Inflammatory macrophage treated with lipopolysaccharide for 1 hour (primary cell): ENCODE results near the gene CAPZA2.

Source experiments
- DNase-seq, 2 donors: peaks; one replicate each; pipeline ENCODE4 v3.0.0-alpha.2; 2020 to 2022

The CAPZA2 gene

DNA sequence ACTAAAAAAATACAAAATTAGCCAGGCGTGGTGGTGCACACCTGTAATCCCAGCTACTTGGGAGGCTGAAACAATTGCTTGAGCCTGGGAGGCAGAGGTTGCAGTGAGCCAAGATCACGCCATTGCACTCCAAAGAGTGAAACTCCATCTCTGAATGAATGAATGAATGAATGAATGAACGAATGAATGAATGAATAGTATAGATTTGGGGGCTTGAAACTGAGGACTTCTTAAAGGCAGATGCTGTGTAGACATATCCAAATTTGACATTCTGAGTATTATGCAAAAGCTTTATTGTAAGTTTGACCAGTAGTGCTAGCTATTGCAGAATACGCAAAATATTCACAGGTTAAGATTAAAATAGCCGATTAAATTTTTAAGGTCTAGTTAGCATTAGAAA, 60.2 kb downstream of the CAPZA2 start:
- no peak for DNase-seq

DNA sequence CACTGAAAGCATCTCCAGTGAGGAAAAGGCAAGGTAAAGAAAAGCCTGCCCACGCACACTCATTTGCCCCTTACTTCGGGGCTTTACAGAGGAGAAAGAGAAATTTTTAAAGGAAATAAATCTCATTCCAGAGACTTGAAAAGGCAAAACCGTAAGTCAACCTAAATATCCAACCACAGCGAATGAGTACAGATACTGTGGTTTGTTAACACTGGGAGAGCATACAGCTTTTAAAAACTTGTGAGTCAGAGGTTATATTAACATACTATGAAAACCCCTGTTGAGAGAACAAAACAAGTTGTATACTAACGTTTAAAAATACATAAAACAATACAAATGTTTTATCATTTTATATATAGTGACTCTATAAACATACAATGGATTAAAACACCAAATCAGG, 62.4 kb downstream of the CAPZA2 start:
- no peak for DNase-seq

DNA sequence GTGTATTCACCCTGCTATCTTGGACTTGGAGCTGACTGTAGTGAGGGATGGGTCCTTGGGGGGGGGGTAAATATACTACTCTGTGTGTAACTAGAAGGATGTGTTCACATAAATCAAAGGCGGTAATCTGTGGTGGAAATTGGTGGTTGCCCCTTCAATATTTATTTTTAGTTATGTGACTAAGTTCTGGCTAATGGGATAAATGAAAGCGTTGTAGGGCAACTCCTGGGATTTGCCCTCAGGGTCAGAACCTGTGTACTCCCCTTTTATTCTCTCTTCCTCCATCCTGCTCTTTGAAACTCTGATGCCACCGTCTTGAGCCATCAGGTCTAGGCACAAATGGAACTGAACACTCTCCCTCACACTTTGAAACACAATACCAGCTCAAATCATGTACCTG, 66.6 kb downstream of the CAPZA2 start:
- no peak for DNase-seq

DNA sequence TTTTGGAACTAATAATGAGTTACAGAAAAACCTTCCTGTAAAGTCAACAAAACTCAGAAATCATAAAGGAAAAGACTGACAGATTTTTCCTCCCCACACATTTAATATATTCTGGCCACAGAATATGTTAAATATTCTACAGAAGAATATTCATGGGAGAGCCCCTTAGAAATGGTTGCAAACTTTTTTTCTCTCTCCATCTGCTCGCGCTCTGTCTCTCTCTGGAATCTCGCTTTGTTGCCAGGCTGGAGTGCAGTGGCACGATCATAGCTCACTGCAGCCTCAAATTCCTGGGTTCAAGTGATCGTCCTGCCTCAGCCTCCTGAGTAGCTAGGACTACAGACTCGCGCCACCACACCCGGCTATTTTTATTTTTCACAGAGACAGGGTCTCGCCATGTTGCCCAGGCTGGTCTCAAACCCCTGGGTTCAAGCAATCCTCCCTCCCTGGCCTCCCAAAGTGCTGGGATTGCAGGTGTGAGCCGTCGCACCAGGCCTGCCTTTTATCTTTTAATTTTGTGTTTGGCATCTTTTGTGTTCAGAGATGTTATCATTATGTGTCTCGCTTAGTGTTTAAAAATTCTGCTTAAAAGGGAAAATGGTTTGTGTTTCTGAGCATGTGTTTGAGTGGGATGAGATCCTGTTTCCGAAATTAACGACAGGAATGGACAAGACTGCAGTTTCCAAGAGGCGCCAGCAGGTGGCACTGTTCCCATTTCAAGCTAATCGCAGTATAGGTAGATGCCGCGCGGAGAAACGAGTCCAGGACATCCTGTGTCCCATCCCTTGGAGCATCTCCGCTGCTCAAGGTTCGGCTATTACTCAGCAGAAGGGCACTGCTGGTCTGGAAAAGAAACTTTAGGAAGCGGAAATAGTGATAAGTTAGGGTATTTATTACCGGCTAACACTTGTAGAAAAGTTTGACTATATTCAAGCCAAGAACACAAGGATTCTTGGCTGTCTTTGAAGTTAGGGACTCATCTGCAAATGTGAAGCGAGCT, 67.8 kb downstream of the CAPZA2 start:
- DNase-seq = peak; percentile 65 to 96

DNA sequence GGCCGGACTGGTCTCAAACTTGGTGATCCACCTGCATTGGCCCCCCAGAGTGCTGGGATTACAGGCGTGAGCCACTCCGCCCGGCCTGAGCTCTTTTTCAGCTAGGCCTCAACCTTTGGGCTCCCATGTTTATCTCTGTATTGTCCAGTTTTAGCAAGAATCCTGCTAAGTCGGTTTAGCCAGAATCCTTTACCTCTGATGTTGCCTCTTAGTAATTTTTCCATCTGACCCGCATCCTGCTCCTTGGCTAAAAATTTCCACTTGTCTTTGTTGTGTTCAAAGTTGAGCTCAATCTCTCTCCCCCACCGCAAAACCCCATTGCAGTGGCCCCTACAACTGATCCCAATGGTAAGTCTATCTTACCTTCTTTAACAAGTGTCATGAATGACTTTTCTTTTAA, 70.2 kb downstream of the CAPZA2 start:
- DNase-seq = no peak

DNA sequence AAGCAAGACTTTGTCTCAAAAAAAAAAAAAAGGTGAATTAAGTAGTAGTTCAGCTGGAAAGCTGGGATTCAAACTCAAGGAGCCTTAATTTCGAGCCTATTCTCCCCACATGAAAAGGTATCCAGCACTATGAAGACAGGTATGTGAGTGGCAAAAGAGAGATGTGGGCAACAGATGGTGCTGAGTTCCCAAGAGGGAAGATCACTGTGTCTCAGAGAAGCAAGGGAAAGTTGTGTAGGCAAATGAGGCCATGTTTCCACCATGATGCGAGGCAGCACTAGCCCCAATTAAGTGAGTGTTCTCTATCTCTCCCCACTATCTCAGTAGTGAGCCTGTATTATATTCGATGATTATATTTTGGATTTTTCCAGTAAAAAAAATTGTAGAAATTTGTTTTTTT, 71.1 kb downstream of the CAPZA2 start:
- no peak for DNase-seq

DNA sequence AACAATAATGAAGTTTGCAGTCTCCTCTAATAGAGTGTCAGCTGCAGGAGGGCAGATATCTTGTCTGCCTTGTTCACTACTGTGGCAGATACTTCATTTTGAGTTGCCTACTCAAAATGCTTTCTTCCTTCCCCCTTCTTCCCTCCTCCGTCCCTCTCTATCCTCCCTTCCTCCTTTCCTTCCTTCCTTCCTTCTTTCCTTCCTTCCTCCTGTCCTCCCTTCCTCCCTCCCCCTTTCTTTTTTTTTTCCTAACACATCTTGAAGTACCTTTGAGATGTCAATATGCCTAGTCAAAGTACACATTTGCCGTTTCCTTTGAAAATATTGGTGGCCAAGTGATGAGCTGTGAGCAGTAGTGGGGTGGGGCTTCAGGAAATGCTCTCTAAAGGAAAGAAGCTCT, 72.2 kb downstream of the CAPZA2 start:
- no peak for DNase-seq

DNA sequence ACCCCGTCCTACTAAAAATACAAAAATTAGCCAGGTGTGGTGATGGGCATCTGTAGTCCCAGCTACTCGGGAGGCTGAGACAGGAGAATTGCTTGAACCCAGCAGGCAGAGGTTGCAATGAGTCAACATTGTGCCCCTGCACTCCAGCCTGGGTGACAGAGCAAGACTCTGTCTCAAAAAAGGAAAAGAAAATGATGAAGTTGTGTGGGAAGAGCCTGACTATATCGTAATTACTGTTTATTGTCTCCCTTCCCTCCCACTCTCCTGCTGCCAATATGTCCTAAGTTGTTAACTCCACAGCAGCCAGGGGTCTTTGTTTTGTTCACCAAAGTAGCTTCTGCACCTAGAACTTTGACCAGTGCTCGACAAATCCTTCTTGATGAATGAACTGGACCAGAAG, 74.5 kb downstream of the CAPZA2 start:
- peak in 1 of 2 donors; percentile 66 for DNase-seq

DNA sequence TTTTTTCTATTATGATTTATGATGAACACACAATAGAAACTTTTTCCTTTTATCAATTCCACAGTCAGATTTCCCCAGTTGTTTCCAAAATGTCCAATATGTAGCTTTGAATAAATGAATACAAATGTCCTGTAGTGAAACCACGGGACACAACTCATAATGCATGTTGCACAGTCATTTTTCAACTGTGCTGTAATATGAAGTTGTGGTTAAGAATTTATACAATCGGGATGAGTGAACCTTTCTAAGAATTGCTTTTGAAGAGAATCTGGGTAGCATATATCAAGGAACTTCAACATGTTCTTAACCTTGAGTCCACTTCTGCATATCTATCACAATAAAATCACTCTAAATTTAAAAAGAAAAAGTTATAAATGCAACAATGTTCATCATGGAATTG, 76.3 kb downstream of the CAPZA2 start:
- no peak for DNase-seq

DNA sequence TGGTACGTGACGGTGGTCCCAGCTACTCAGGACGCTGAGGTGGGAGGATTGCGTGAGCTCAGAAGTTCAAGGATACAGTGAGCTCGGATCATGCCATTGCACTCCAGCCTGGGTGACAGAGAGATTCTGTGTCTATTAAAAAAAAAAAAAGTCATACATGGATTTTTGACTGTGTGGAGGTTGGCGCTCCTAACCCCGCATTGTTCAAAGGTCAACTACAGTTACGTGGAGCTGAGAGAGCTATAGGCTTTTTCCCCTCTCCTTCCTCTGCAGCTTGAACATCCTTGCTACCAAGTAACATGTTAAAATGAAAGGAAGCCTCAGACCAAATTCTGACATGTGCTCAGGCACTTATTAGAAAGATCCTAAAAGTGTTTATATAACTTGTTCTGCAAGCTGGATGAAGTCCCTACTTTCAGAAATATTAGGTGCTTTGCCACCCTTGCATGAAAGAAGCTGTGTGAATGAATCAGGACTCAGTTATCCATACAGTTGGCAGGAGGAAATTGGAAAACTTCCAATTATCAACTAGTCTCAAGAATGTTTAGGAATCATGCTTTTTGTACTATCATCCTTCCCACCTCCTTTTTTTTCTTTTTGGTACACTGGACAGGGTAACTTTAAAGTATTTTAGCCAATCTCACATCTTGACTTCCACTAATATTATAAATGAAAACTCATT, 78.4 kb downstream of the CAPZA2 start:
- no peak for DNase-seq

DNA sequence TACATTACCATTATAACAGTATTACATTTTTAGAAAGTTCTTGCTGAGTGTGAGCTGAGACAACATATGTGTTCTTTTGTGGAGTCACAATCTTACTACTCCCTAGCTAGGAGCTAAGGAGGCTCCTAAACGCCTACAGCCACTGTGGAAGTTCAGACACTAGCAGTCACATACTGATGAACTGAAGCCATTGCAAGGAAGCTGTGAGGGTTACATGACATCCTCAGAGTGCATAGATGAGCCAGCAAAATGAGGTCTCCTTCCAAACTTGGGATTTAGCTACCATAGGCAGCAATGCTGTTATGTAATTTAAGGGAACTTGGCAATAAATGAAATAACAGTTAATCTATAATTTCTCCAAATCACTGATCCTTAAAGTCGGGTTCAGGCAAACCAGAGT, 80.1 kb downstream of the CAPZA2 start:
- DNase-seq = no peak

DNA sequence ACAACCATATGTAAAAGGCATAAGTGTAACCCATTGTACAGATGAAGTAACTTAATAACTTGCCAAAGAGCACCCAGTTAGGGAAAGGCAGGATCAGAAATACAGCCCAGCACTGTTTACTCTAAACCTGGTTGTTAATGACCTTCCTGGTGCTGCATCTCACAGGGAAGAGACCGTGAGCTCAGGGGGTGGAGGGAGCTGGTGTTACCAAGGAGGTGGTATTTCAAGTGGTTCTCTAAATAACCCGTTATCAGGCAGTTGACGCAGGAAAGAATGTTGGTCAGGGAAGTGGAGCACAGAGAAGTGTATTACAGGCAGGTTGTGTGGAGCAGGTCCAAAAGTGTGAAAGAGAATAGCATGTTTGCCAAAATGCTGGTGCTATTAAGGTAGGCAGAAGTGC, 86.5 kb downstream of the CAPZA2 start:
- DNase-seq = no peak

DNA sequence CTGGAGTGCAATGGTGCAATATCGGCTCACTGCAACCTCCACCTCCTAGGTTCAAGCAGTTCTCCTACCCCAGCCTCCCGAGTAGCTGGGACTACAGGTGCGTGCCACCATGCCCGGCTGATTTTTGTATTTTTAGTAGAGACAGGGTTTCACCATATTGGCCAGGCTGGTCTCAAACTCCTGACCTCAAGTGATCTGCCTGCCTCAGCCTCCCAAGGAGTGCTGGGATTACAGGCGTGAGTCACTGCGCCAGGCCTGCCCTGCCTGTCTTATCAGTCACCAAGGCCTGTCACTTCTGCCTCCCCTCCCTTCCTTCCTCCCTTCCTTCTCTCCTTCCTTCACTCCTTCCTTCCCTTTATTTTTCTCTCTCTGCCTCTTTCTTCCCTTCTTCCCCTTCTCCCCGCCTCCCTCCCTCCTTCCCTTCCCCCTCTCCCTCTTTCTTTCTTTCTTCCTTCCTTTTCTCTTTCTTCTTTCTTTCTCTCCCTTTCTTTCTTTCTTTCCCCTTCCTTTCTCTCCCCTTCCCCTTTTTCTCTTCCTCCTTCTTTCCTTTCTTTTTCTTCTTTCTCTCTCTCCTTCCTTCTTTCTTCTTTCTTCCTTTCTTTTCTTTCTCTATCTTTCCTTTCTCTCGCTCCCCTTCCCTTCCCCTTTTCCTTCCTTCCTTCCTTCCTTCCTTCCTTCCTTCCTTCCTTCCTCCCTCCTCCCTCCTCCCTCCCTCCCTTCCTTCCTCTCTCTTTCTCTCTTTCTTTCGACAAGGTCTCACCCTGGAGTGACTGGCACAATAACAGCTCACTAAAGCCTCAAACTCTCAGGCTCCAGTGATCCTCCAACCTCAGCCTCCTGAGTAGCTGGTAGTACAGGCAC, 87.8 kb downstream of the CAPZA2 start:
- no peak for DNase-seq

DNA sequence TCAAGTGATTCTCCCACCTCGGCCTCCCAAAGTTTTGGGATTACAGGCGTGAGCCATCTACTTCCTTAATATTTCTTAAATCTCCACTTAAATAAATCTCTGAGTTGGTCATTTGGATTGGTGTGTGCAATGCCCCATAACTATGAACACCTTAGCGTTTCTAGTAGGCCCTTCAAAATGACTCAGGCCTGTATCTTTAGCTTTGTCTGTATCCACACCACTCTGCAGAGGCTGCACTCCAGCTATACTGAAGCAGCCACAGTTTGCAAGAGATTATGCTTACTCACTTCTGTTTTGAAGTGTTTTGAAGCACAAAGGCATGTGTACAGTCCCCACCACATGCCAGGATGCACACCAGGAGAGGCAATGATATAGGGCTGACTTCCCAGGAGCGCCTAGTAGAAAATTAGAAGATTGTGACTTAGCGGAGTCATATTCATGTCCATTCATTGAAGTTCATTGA, 88.5 kb downstream of the CAPZA2 start:
- no peak for DNase-seq

DNA sequence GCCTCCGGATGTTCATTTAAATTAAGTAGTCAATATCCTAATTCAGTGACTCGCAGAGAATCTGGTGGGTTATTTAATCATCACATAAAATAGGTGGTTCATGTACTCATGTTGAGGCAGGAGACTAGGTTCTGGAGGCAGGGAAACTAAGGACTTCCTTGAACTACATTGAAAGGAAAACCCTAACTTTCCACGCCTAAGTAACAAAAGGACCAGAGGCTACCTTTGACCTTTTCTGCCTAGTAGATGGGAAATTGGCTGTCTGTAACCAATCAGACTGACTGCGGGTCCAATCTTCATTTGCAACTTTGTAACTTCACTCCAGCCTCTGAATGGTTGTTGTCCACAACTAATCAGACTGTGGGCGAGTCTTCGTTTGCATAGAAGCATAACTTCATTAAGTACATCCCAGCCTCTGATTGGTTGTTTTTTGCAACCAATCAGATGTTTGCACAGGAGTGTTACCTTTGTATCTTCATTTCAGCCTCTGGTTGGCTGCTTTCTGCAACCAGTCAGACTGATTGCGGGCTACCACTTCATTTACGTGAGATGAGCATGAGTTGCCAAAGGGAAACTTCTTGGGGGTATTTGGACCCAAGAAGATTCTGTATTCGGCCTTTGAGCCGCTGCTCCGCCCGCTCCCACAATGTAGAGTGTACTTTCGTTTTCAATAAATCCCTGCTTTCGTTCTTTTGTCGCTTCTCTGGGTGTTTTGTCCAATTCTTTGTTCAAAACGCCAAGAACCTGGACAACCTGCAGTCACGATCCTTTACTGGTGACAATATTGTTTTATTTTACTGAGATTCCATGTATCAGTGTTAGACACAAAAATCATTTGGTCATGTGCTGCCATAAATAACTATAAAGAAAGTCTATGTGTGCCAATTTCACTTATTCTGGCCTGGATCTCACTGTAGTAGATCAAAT, 89.2 kb downstream of the CAPZA2 start:
- DNase-seq = no peak

DNA sequence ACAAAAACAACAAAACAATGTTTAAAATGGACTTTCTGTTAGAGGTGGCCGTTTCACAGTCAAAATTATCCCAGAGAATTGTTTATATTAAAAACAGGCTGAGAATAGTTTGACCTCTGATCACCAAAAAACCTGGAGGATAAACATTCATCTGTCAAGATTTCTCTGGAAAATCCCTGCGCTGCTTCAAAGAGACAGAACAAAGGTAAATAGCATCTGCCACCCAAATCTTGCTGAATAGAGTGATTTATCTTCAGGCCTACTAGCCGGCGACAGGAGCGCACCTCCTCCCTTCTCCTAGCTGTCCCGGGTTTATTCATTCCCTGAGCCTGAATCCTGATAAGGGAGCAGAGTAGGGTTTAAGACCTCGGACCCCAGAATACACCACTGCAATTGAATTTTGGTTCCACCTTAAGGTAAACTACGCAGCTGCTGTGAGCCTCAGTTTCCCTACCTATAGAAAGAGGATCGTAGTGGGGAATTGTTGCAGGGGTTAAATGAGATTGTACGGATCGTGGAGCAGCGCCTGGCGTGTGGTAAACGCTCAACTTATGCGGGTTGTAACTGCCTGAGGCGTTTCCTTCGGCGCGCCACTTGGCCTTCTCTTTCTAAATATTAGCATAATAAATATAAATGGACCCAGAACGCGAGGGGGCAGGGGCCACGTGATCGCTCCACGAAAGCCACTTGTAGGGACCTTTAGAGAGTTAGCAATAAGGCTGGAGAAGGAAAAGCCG, 90.4 kb downstream of the CAPZA2 start:
- DNase-seq = peak; percentile 51 to 53

DNA sequence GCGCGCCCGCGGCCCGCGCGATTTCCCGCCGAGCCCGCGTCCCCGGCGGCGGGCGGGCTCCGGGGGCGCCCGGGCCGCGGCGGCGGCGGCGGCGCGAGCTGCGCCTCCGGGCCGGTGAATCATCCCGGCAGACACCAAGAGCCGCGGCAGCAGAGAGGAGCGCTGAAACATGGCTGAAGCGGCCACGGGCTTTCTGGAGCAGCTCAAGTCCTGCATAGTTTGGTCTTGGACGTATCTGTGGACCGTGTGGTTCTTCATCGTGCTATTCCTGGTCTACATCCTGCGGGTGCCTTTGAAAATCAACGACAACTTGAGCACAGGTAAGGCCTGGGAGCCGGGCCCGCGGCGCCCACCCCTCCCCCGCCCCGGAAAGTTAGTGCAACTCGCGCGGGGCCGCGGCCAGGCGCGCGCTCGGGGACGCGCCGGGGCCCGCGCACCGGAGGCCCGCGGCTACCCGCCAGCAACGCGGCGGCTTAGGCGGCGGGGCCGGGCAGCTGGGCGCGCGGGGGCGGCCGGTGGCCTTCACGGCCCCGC, 91.1 kb downstream of the CAPZA2 start, which contains the start of gene ST7:
Gene ST7, plus strand, starts transcription at position 130 of the 534 bp plus-strand sequence. Its CDS starts 40 bp downstream, at position 170.
- DNase-seq = peak; percentile 58 to 60

DNA sequence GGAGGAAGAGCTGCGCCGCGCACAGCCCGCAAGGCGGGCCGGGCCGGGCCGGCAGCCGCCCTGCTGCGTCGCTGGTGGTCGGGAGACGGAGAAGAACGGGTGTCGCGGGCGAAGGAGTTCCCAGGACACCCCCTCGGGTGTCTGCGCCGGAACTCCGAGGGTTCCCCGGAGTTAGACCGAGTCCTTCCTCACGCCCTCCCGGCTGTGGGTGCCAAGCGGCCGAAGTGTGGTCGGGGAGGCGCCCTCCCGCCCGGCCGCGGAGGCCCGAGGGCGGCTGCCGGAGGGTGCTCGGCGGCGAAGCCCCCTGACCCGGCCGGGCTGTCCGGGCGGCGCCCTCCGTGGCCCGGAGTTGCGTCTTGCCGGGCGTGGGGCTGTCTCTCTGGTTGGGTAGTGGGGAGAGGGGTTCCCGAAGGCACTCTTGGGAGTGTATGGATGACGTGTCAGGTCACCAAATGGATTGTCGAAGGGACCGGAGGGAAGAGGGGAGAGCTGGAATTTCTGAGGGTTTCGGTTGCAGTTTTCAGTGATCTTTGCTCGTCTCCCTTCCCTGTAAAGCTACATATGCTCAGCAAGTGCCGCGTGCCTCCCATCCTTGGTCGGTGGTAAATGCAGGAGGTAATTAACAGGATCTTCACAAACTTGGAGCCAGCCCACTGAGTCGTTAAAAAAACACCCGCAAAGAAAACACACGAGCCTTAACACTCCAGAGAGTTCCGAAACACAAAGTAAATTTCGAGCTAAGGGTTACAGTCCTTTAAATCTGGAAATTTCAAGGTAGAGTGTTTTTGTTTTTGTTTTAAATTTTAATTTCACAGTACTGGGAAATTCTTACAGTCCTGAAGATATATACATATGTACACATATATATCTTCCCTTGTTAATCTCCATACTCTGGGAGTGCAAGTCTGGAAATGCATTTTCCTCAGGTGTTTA, 91.8 kb downstream of the CAPZA2 start:
- DNase-seq = peak; percentile 73 to 74

DNA sequence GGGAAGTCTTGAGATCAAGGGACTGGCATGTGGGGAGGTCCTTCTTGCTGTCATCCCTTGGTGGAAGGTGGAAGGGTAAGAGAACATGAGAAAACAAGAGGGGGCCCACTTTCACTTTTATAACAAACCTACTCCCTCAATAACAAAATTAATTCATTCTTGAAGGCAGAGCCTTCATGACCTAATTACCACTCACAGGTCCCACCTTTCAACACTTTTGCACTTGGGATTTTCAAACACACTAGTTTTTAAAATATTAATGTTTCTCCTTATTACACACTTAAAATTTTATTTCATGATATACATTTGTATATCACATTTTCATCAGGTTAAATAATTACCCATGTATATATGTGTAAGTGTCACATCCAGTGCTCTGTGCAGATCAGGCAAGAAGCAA, 93.0 kb downstream of the CAPZA2 start:
- DNase-seq = no peak
